ENCODE data around the gene SPC24.

The SPC24 gene

GRCh38 chr19:11198175-11198534 is 42.6 kb upstream of the SPC24 start:
- Histone ChIP-seq H3K4me3 (ENCODE audit: low read depth, low read length) (peak overlapping the region; percentile 98), H3K27me3 (ENCODE audit: control insufficient read depth, insufficient read depth, low read length) (no peaks in the 10 kb centered on the region), H3K27ac (ENCODE audit: low read depth, low read length) (no peak overlapping the region), H3K9me3 (ENCODE audit: control insufficient read depth, insufficient read depth, low read depth, low read length) (no peaks in the 10 kb centered on the region), H3K4me1 (ENCODE audit: control insufficient read depth, insufficient read depth, low read length) (peaks cover 12% of the 10 kb centered on the region; the same call in 1 of the 2 replicates), H3K36me3 (ENCODE audit: control insufficient read depth, insufficient read depth, low read length) (peaks cover 34% of the 10 kb centered on the region), H3K9ac (ENCODE audit: low read length) (peak overlapping the region; percentile 14)

GRCh38 chr19:11197291-11198174 is 42.0 kb upstream of the SPC24 start, which contains the start of gene KANK2:
Gene KANK2, minus strand, starts transcription at chr19:11197545. Its CDS starts 3,034 bp downstream, at chr19:11194511.
- Histone ChIP-seq H3K27ac (ENCODE audit: low read depth, low read length) (peak within 1 kb of the TSS; percentile 64; the same call in 1 of the 2 replicates), H3K9me3 (ENCODE audit: control insufficient read depth, insufficient read depth, low read depth, low read length) (no peaks in the 10 kb centered on the region), H3K4me3 (ENCODE audit: low read depth, low read length) (peak within 1 kb of the TSS; percentile 98), H3K9ac (ENCODE audit: low read length) (peak within 1 kb of the TSS; percentile 86), H3K27me3 (ENCODE audit: control insufficient read depth, insufficient read depth, low read length) (no peaks in the 10 kb centered on the region), H3K36me3 (ENCODE audit: control insufficient read depth, insufficient read depth, low read length) (peaks cover 34% of the 10 kb centered on the region), H3K4me1 (ENCODE audit: control insufficient read depth, insufficient read depth, low read length) (peaks cover 12% of the 10 kb centered on the region; the same call in 1 of the 2 replicates)

DNA sequence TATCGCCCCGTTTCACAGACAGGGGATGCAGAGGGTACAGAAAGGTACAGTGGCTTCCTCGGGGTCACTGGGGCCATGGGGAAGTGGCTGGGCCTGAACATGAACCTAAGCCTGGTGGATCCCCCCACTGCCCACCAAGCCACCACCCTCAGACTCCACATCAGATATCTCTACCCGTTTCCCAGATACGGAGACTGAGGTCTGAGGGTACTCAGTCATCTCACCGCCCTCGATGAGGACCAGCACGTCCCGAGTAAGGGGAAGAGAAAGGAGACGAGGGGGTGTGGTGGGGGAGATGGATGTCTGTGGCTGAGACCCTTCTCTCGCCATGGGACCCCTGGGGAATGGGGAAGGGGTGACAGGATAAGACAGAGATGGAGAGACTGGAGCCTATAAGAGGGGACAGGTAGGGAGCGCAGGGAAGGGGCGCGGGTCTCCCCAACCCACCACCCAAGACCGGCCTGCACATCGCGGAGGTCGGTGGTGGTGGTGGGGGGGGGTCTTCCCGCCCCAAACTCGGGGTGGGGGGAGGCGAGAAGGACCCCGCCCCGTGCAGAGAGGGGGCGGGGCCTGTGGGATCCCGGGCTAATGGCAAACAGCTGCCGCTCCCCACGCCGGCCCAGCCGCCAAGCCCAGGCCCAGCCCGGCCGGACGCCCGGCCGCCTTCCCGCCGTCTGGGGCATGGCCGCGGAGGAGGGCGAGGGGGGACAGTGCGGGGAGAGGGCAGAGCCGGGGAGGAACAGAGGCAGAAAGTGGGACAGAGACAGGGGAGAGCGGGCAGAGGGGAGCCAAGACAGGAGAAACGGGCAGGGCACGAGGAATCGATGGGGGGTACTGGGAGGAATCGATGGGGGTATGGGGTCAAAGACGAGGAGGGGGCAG is 41.1 kb upstream of the SPC24 start:
- peak overlapping the region; percentile 64; the same call in 1 of the 2 replicates for H3K27ac ChIP-seq (ENCODE audit: low read depth, low read length)

GRCh38 chr19:11195681-11196080 is 40.1 kb upstream of the SPC24 start:
- H3K36me3 ChIP-seq (ENCODE audit: control insufficient read depth, insufficient read depth, low read length): peaks cover 38% of the 10 kb centered on the region
- no peak overlapping the region for H3K4me3 ChIP-seq (ENCODE audit: low read depth, low read length)
- H3K9me3 ChIP-seq (ENCODE audit: control insufficient read depth, insufficient read depth, low read depth, low read length): no peaks in the 10 kb centered on the region
- H3K27me3 ChIP-seq (ENCODE audit: control insufficient read depth, insufficient read depth, low read length): no peaks in the 10 kb centered on the region
- no peak overlapping the region for H3K9ac ChIP-seq (ENCODE audit: low read length)
- H3K27ac ChIP-seq (ENCODE audit: low read depth, low read length): no peak overlapping the region
- peaks cover 12% of the 10 kb centered on the region; the same call in 1 of the 2 replicates for H3K4me1 ChIP-seq (ENCODE audit: control insufficient read depth, insufficient read depth, low read length)

More for the DNA sequence above, 41.1 kb upstream of the SPC24 start:
- peak overlapping the region; percentile 98 for H3K4me3 ChIP-seq (ENCODE audit: low read depth, low read length)
- no peaks in the 10 kb centered on the region for H3K27me3 ChIP-seq (ENCODE audit: control insufficient read depth, insufficient read depth, low read length)
- H3K36me3 ChIP-seq (ENCODE audit: control insufficient read depth, insufficient read depth, low read length): peaks cover 34% of the 10 kb centered on the region
- H3K4me1 ChIP-seq (ENCODE audit: control insufficient read depth, insufficient read depth, low read length): peaks cover 12% of the 10 kb centered on the region; the same call in 1 of the 2 replicates
- peak overlapping the region; percentile 86 for H3K9ac ChIP-seq (ENCODE audit: low read length)
- no peaks in the 10 kb centered on the region for H3K9me3 ChIP-seq (ENCODE audit: control insufficient read depth, insufficient read depth, low read depth, low read length)

DNA sequence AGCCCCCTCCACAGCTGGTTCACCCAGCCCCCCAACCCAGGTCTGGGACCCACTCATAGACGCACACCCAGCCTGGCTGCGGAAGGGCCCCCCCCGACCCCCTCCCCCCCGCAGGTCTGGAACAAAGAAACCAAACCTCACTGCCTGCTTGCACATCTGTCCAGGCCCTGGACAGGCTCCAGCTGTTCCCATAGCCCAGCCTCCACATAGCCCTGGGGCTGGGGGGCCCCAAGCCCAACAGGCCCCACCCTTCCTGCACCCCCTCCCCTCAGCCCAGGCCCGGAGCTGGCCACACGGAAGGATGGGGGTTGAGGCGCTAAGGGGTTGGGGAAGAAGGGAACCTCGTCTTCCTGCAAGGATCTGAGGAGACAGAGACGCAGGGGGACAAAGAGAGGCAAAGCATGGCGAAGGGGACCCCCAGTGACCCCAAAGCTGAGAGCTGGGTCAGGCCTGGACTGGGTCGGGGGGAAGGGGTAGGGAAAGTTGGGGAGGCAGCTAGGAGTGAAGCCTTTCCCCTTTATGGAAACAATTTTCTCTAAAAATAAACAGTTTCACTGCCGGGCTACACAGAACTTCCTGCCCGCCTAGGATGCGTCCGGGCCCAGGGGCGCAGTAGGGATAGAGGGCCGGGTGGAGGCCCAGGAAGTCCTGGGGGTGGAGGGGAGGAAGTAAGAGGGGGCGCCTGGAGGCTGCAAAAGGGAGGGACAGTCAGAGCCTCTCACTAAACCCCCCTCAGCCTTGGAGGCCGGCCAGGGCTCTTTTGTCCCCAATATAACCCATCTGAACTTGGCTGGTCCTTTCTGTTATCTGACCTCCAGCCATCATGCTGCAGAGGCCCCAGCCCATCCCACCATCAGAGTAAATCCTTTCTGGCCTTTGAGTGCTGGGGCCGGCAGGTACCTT is 39.3 kb upstream of the SPC24 start:
- H3K4me1 ChIP-seq (ENCODE audit: control insufficient read depth, insufficient read depth, low read length): peaks cover 12% of the 10 kb centered on the region; the same call in 1 of the 2 replicates
- peaks cover 45% of the 10 kb centered on the region for H3K36me3 ChIP-seq (ENCODE audit: control insufficient read depth, insufficient read depth, low read length)
- H3K4me3 ChIP-seq (ENCODE audit: low read depth, low read length): no peak overlapping the region
- no peaks in the 10 kb centered on the region for H3K27me3 ChIP-seq (ENCODE audit: control insufficient read depth, insufficient read depth, low read length)
- no peak overlapping the region for H3K9ac ChIP-seq (ENCODE audit: low read length)
- no peak overlapping the region for H3K27ac ChIP-seq (ENCODE audit: low read depth, low read length)
- H3K9me3 ChIP-seq (ENCODE audit: control insufficient read depth, insufficient read depth, low read depth, low read length): no peaks in the 10 kb centered on the region

DNA sequence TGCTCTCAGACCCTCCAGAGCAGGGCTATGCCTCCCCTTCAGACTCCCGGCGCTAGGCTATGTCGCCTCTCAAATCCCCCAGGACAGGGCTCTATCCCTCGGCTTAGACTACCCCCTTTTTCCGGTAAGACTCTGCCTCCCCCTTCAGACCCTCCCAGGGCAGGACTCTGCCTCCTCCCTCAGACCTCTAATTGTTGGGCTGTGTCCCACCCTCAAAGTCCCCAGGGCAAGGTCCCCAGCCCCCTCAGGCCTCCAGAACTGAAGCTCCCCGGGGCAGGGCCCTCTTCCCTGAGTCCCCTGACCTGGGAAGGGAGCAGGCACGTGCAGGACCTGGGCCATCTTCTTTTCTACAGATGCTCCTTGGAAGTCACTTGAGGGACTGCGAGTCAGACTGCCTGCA is 38.6 kb upstream of the SPC24 start:
- peaks cover 12% of the 10 kb centered on the region; the same call in 1 of the 2 replicates for H3K4me1 ChIP-seq (ENCODE audit: control insufficient read depth, insufficient read depth, low read length)
- H3K27me3 ChIP-seq (ENCODE audit: control insufficient read depth, insufficient read depth, low read length): no peaks in the 10 kb centered on the region
- no peak overlapping the region for H3K27ac ChIP-seq (ENCODE audit: low read depth, low read length)
- H3K4me3 ChIP-seq (ENCODE audit: low read depth, low read length): no peak overlapping the region
- H3K36me3 ChIP-seq (ENCODE audit: control insufficient read depth, insufficient read depth, low read length): peaks cover 47% of the 10 kb centered on the region
- no peak overlapping the region for H3K9ac ChIP-seq (ENCODE audit: low read length)
- no peaks in the 10 kb centered on the region for H3K9me3 ChIP-seq (ENCODE audit: control insufficient read depth, insufficient read depth, low read depth, low read length)

DNA sequence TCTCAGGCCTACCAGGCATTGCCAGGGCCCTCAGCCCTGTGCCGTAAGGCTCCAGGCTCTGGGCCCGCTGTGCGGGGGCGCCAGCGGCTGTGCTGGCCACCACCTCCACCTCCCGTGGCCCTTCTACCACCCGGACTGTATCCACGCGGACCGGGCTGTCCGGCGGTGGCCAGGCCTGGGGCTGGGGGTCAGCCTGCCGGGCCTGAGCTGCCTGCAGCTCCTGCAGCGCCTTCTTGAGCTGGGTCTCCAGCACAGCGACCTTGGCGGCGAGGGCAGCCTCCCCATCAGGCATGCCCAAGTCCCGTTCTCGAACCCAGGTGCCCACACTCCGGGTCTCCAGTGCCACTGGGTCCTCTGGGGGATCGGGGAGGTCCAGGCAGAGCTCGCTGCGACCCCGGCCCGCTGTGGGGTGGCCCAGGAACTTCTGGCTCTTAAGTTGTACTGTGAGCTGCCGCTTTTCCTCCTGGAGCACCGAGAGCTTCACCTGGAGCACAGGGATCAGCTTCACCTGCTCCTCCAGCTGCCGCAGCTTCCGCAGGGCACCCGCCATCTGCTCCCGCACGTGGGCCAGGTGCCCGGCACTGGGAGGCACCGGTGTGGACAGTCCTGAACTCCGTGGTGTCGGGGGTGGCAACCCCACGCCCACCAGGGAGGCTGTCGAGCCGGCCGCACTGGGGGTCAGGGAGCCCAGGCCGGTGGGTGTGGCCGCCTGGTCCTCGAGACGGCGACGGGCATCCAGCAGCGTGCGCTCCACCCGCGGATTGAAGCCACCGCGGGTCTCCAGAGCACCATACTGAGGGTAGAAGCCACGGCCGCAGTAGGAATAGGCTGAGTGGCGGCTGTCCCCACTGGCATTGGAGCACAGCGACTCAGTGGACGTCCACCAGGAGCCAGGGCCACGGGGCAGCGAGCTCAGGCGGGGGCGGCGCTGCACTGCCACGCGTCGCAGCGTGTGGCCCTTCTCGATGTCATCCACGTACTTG is 37.7 kb upstream of the SPC24 start:
- peaks cover 44% of the 10 kb centered on the region for H3K36me3 ChIP-seq (ENCODE audit: control insufficient read depth, insufficient read depth, low read length)
- H3K27ac ChIP-seq (ENCODE audit: low read depth, low read length): no peak overlapping the region
- H3K4me3 ChIP-seq (ENCODE audit: low read depth, low read length): no peak overlapping the region
- no peaks in the 10 kb centered on the region for H3K9me3 ChIP-seq (ENCODE audit: control insufficient read depth, insufficient read depth, low read depth, low read length)
- H3K9ac ChIP-seq (ENCODE audit: low read length): no peak overlapping the region
- no peaks in the 10 kb centered on the region for H3K27me3 ChIP-seq (ENCODE audit: control insufficient read depth, insufficient read depth, low read length)
- H3K4me1 ChIP-seq (ENCODE audit: control insufficient read depth, insufficient read depth, low read length): peaks cover 9% of the 10 kb centered on the region; the same call in 1 of the 2 replicates

GRCh38 chr19:11191934-11192333 is 36.4 kb upstream of the SPC24 start:
- Histone ChIP-seq H3K4me3 (ENCODE audit: low read depth, low read length) (no peak overlapping the region), H3K27ac (ENCODE audit: low read depth, low read length) (no peak overlapping the region), H3K9me3 (ENCODE audit: control insufficient read depth, insufficient read depth, low read depth, low read length) (no peaks in the 10 kb centered on the region), H3K9ac (ENCODE audit: low read length) (no peak overlapping the region), H3K4me1 (ENCODE audit: control insufficient read depth, insufficient read depth, low read length) (peaks cover 9% of the 10 kb centered on the region; the same call in 1 of the 2 replicates), H3K27me3 (ENCODE audit: control insufficient read depth, insufficient read depth, low read length) (no peaks in the 10 kb centered on the region), H3K36me3 (ENCODE audit: control insufficient read depth, insufficient read depth, low read length) (peaks cover 51% of the 10 kb centered on the region)

- no peak overlapping the region for H3K9ac ChIP-seq (ENCODE audit: low read length)
- H3K9me3 ChIP-seq (ENCODE audit: control insufficient read depth, insufficient read depth, low read depth, low read length): no peaks in the 10 kb centered on the region
- H3K27ac ChIP-seq (ENCODE audit: low read depth, low read length): no peak overlapping the region
- no peaks in the 10 kb centered on the region for H3K27me3 ChIP-seq (ENCODE audit: control insufficient read depth, insufficient read depth, low read length)
- H3K36me3 ChIP-seq (ENCODE audit: control insufficient read depth, insufficient read depth, low read length): peaks cover 54% of the 10 kb centered on the region
- peaks cover 9% of the 10 kb centered on the region; the same call in 1 of the 2 replicates for H3K4me1 ChIP-seq (ENCODE audit: control insufficient read depth, insufficient read depth, low read length)
- H3K4me3 ChIP-seq (ENCODE audit: low read depth, low read length): no peak overlapping the region
These were observed 35.7 kb upstream of the SPC24 start for GRCh38 chr19:11191273-11191755.
